Testis (tissue), 2 donors: Measurements from ENCODE around the gene SDK1.

ENCODE experiments used
- CTCF ChIP-seq, 3 experiments: fragments of 450-650 bp in 2 of 3; fragments of 200-600 bp in 1 of 3; sonication (generic) in 1 of 3; IDR thresholded peaks; one replicate each; pipeline ENCODE4 v1.5.1; 2016 to 2019; ENCODE audit warnings: antibody characterized with exemption in 3 of 3, mild to moderate bottlenecking in 2 of 3, moderate library complexity in 1 of 3
- POLR2A ChIP-seq: fragments of 450-650 bp; IDR thresholded peaks from one replicate; pipeline ENCODE4 v1.6.1; 2017; ENCODE audit warnings: antibody characterized with exemption, mild to moderate bottlenecking, moderate library complexity

- TF ChIP-seq CTCF (IDR thresholded peaks at IDR 0.05) (no peak), POLR2A (no peak)
Observed at GRCh38 chr7:4212376-4212775, 911.3 kb downstream of the SDK1 start.
